GM18499 (cell line): ENCODE measurements around the gene RRP15.
"Not testable (repeated sequence)": the region's sequence is repeated elsewhere in the genome, so short reads cannot be mapped to it uniquely, and the experiment has no call there.

Experiments
- ATAC-seq: cut with Tn5 transposase; IDR thresholded peaks from one replicate; pipeline ENCODE4 v1.9.1; 2021; ENCODE audit warnings: moderate number of reproducible peaks; ENCODE audit not compliant: insufficient read depth, unreplicated experiment

Gene RRP15

DNA sequence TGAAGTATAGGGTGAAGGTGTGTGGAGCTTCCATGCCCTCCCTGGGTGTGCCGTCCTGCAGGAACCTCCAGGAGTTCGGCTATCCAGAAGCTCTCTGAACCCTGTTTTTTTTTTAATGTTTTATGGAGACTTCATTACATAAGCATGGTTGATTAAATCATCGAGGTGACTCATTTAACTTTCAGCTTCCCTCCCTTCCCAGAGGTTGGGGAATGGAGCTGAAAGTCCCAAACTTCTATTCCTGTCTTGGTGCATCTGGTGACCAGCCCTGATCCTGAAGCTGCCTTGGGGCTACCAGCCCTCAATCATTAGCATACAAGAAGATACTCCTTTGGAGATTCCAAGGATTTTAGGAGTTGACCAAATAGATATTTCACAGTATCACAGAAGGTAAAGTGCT lies 9.5 kb downstream of the RRP15 start:
- ATAC-seq, result no peak

DNA sequence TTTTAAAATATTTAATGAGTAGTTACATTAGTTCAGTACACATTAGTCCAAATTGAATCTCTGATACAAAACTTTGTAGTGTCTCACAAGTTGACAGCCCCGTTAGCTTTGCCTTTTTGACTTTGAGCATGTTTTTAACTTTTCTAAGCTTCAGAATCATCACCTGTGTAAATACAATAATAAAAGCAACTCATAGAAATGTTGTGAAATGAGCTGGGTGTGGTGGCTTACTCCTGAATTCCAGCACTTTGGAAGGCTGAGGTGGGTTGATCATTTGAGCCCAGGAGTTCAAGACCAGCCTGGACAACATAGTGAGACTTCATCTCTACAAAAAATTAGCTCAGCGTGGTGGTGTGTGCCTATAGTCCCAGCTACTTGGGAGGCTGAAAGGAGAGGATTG lies 11.1 kb downstream of the RRP15 start:
- ATAC-seq, result no peak

DNA sequence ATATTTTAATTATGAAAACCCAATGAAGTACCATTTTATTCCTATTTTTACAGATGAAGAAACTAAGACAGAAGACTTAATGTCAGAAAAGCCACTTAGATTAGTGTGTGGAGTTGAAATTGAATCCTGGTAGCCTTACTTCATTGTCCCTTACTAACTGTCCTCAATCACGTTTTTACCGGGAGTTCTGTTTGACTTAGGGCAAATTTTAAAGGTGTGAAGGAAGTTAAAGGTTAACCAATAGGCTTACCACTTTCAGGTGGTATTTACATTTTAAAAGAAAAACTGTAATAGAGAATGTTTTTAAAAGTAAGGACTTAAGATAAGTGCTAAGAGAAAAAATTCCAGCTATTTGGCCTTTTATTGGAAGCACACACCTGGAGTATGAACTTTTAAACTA lies 12.4 kb downstream of the RRP15 start:
- ATAC-seq, result no peak

DNA sequence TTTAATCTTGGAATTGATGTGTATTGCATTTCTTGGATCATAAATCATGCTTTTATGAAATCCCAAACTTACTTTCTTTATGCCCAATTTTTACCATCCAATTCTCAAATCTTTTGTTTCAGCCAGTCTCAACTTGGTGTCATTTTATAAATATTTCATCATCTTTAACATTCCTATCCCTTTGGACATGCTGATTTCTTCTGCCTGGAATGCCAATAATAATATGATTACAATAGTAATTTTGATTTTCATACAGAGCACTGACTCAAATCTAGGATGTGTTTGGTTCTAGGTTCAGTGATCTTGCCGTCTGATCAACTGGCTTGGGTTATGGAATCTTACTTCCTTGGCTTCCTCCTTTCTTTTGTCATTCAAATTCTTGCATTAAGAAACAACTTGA lies 12.8 kb downstream of the RRP15 start:
- ATAC-seq, result no peak

DNA sequence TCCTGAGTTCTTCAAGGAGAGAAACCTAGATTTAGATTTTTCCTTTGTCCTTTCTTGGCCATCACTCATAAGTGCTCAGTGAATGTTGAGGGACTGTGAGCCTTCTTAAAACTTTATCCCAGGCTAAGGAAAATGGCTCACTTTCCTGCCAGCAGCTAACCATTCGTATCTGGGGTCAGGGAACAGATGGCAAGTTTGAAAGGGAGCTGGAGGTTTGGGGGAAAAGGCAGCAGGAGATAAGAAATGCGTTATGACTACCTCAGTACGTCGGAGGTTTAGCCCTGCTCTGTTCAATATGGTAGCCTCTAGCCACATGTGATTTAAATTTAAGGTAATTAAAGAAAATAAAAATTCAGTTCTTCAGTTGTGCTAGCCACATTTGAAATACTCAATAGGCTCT lies 13.3 kb downstream of the RRP15 start:
- no peak for ATAC-seq

DNA sequence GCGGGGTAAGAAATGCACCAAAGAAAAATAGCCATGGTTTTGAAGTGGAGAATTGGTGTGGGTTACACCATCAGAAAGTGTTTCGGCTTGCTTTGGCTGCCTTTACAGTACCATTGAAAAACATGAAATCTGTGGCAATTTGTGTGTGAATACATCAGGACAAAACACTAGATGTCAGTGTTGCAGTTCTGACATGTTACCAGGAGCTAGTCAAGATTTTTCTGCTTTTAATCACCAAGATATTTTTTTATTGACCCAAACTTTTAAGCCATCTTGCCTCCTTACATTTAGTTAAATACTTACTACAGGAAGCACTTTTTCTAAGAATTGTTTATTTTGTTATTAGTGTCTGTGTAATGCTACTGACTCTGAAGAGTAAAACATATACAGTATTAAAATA lies 14.3 kb downstream of the RRP15 start:
- ATAC-seq, result no peak

DNA sequence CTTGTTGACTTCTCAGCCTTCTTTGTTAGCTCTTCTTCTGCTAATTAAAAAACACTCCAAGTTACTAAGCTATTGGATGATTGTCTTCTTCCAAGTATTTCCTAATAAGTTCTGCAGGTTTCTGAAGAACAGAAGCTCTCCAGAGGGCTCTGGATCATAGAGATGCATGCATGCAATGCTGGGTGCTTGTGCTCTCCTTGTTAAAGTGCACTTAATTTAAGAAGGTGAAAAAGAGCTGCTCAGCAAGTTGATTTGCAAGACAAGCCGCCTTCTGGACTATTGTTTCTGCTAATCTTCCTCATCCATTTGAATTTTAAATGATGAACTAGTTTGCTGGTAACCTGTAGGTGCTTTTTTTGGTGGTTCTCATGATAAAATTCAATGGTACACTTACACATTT lies 16.1 kb downstream of the RRP15 start:
- no peak for ATAC-seq

DNA sequence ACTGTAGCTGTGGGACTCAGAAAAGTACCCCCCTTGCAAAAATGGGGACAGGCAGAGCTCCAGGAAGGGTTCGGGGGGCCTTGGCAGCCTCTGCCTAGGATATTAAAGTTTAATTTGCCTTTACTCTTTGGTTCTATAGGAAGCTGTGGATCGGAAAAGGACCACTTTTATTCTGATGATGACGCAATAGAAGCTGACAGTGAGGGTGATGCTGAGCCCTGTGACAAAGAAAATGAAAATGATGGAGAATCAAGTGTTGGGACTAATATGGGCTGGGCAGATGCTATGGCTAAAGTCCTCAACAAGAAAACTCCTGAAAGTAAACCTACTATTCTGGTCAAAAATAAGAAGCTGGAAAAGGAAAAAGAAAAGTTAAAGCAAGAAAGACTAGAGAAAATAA lies 17.1 kb downstream of the RRP15 start:
- ATAC-seq, result no peak

DNA sequence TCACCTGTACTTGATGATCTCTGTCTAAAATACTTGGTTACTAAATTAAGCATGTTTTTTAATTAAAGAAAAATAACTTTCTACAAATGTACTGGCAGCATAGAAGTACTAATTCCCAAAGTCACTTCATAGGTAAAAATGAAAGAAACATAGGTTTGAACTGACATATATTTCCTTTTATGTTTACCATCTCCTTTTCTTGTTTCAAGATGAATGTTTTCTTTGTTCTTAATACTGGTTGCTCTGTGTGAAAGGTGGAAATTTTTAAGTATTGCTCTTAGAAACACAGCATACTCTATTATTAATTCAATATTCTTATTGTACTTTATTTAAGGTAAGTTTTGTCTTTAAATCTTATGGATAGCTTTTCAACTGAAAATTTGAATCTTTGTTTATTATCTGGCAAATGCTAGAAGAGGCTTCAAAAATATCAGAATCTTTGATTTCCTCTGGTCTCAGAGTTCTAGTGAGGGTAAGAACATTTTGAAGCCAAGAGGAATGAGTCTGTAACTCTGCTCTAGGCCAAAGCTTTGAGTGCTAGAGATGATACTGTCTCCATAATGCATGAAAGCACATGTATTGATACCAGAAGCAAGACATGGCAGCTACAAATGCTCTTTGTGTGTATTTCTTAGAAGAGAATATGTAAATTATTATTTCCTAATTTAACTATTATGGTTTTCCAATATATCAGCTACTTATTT lies 18.2 kb downstream of the RRP15 start:
- no peak for ATAC-seq

DNA sequence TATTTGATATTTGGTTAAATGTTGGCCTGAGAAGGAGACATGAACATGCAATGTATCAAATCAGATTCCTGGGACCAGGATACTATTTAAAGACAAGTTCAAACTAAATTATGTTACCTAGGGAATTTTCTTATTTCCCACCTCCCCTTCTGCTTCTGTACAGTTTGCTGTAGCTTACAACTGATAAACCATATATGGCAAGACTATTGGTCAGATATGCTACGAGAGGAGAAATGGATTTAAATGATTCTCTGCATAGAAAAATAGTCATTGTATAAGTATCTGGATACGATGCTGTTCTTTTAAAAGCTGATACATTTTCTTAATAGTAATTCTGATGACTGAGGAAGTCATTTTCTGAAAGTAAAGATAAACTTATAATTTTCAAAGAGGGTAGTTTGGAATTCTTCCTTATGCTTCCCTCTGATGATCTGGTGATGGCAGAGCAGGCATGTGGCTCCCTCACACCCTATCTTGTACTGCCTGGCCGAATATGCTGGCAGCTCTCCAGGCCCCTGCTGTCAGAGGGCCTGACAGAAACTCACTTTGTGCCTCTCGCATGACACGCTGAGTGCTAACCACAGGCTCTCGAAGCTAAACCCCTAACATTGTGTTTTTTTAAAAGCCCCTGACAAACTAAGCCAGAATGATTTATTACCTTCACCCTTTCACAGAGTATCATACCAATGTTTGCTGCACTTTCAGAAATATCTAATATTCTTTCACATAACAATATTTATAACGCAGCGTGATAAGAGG lies 19.4 kb downstream of the RRP15 start:
- no peak for ATAC-seq

DNA sequence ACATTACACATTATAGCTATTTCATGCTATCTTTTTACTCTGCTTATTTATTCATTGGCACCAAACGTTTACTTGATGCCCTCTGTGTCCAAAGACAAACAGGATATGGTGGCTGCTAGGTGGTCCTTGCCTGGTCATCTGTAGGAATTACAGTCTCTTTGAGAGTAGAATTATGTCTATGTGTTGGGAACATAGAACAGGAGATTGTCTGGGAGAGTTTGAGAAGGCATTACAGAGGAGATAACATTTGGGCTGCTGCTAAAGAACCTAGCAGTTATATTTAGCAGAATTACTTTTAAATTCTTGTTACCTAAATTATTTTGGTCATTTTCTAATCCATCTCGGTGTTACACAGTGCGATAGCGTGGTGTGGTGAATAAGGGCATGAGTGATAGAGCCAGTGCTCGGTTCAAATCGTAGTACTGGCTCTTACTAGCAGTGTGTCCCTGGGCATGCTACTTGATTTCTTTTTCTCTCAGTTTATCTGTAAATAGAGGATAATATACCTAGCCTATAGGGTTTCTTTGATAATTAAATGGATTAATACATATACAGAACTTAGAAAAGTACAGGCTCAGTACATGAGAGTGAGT lies 20.5 kb downstream of the RRP15 start:
- no peak for ATAC-seq

DNA sequence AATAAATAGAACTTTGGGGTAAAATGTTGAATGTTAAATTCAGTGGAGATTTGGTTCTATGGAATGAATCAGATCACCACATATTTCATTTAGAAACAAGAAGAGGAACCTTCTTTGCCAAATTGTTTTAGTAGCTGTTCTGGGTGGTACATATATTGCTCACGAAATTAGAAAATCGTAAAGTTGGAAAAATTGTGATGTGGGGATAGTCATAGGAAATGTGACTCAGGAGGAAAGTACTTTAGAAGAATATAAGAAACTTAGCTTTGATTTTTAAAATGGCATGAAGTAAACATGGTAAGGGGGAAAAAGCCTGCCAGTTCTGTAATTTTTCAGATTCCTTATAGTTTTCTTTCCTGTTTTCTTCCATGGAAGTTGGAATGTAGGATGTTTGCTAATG lies 27.4 kb downstream of the RRP15 start:
- ATAC-seq, result no peak

DNA sequence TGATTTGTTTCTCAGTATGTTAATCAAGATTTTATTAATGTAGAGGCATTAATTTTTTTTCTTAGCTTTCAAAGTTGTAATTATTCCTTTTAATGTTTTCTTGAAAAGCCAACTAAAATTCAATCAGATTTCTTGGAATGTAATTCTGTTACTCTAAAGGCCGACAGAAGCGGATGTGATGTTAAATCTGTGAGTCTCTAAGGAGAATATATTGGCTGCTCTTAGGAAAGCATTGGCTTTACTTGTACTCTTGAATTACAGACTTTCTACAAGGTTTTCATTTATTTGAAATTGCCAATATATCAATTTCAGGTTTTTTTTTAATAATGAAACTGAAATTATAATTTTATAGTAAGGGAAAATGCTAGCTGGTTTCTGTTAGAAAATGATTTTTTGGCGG lies 29.2 kb downstream of the RRP15 start:
- no peak for ATAC-seq

DNA sequence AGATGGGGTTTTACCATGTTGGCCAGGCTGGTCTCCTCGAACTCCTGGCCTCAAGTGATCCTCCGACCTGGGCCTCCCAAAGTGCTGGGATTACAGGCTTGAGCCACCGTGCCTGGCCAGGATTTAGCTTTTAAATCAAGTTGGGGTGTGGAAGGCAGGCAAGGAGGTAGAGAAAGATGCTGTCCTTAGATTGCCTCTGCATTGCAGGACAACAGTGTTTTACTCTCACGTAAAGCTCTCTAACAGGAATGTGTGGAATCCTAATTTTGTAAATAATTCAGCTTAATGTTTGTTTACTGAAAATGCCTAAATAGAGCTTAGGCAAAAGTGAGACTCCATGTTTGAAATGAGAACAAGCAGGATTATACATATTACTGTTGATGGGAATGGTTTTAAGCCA lies 30.5 kb downstream of the RRP15 start:
- no peak for ATAC-seq

DNA sequence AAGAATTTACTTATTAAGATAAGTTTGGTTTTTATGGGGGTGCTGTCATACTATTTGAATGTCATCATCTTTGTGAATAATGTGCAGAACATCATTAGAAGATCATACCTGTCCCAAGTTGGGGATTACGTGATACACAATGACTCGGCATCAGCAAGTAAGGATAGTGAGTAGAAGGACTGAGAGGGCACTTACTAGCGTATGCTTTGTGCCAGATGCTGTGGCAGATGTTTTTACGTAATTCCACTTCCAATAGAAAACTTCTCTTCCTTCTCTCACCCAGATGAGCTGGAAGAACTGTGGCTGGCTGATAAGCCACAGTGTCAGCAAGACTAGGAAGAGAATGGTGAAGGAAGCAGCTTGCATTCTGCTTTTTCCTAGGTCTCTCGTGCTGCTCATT lies 32.0 kb downstream of the RRP15 start:
- no peak for ATAC-seq

DNA sequence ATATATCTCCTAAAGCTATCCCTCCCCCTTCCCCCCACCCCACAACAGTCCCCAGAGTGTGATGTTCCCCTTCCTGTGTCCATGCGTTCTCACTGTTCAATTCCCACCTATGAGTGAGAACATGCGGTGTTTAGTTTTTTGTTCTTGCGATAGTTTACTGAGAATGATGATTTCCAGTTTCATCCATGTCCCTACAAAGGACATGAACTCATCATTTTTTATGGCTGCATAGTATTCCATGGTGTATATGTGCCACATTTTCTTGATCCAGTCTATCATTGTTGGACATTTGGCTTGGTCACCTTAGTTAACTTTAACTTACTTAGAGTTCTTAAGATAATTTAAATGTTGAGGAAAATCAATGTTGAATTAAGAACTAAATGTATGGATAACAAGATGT lies 35.1 kb downstream of the RRP15 start:
- not testable (repeated sequence) for ATAC-seq

DNA sequence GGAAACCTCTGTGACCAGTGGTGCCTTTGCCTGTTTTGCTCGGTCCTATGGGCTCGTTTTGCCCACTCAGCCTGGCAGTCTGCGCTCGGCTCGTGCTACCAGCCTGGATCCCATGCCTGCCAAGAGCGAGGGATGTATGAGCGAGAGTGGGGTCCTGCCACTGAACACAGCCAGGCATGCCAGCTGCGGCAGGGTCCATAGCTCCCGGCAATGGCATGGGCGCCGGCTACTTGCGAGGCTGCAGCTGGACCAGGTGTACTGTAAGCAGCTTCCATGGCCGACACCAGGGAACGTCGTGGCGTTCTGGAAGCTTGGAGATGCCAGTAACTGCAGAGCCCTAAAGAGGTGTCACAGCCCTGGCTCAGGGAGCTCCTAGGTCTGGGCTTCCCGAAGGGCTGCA lies 37.7 kb downstream of the RRP15 start:
- ATAC-seq, result no peak

DNA sequence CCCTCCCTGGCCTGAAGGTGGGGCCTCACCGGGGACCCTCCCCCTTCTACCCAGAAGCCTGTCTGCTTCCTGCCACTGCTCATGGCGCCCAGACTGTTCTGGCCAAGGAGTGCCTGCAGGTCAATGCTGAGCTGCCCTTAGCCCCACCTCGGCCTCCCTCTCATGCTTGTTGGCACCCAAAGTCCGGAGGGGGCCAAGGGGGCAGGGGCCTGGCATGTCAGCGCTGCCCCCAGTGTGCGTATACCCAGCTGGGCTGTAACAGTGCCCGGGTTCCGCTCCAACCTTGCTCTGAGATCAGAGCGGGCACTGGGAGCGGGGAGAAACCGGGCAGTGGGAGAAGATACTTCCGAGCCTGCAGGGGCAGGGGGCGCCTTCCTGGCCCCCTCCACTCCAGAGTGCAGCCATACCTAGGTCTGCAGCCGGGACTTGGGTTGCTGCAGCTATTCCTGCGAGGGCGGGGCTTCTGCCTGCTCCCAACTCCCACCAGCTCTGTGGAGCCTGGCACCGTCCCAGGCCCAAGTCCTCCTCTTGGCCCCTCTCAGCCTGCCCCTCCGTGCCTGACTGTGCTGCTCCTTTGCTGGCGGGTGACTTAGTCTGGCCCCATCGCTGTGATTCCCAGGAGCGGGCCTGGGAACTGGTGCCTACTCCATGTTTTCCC lies 38.6 kb downstream of the RRP15 start:
- no peak for ATAC-seq

DNA sequence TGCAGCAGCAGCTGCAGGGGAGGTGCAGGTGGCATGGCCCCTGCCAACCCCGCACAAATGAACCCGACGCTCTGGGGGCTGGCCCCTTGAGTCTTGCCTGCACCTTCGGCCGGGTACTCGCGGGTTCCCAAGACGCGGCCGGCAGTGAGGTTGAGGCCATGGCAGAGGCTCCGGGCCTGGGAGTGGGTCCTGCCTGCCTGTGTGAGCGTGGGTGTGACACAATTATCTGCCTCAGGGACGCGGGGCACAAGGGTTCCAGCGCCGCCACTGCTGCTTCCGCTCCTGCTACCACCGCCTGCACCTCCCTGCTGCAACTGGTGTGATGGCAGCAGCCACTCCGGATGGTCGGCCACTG lies 39.1 kb downstream of the RRP15 start:
- no peak for ATAC-seq

DNA sequence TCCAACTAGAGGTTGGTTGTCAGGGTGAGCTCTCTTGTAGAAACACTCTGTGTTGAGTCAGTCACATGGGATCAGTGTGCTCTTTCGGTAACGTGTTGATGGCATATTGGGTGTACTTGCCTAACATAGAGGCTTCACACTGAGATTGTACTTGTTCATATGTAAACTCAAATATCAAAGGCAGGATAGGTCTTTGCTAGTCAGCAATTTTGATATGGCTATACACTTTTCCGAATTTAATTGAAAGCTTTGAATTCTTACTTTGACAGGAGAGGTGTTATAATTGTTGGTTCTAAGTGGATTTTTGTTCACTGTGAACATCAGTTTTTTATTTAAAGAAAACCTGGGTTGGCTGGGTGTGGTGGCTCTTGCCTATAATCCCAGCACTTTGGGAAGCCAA lies 43.7 kb downstream of the RRP15 start:
- no peak for ATAC-seq

DNA sequence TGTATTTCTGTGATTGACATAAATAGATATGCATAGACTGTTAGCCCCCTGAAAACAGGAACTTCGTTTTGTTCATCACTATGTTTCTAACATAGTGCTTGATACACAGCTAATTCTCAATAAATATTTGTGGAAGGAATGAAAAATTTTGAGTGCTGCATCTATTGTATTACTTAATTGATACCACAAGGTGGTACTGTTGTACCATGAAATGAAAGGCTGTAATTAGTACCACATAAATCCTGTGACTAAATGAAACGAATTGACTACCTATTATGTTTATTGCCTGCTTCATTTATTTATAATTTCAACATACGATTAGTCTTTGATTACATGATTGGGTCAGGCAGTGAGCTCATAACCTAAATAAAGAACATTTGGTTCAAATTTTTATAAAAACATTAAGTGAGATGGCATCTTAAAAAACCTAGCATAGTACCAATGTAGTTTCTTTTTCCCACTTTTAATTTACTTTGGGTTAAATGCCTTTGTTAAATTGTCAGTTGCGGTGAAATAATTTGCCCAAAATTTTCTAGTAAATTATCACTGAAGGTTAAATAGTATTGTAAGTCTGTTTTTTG lies 45.0 kb downstream of the RRP15 start:
- ATAC-seq, result peak; percentile 71
